Activated CD4-positive, alpha-beta T cell treated with anti-CD3 and anti-CD28 coated beads, Interleukin-2, amount 10 ng/mL, durations not matched to agents 24 days and 14 days (primary cell): Measurements from ENCODE around the gene TBP. TPM values are rescaled to one million over a fixed set of nuclear protein-coding genes. Genes with fewer than 3 reads are reported as not detected.
"Not testable (repeated sequence)": the region's sequence is repeated elsewhere in the genome, so short reads cannot be mapped to it uniquely, and the experiment has no call there.

ENCODE experiments used
- DNase-seq: peaks from one replicate; pipeline ENCODE4 v3.0.0; 2022
- H3K27ac Mint-ChIP-seq: one replicate; pipeline ENCODE4 v1.8.0; 2022; ENCODE audit warnings: mild to moderate bottlenecking, mixed read lengths
- H3K27me3 Mint-ChIP-seq: one replicate; pipeline ENCODE4 v1.8.0; 2022; ENCODE audit warnings: mixed read lengths
- H3K36me3 Mint-ChIP-seq: one replicate; pipeline ENCODE4 v1.8.0; 2022; ENCODE audit warnings: low read depth, mild to moderate bottlenecking, mixed read lengths
- H3K4me1 Mint-ChIP-seq: one replicate; pipeline ENCODE4 v1.8.0; 2021; ENCODE audit warnings: mixed read lengths
- H3K4me3 Mint-ChIP-seq: one replicate; pipeline ENCODE4 v1.8.0; 2022; ENCODE audit warnings: mild to moderate bottlenecking, moderate library complexity, mixed read lengths
- H3K9me3 Mint-ChIP-seq: one replicate; pipeline ENCODE4 v1.8.0; 2021; ENCODE audit warnings: mixed read lengths
- intact Hi-C: fragments of 100-400 bp; cut with micrococcal nuclease; formaldehyde crosslinking; loops from one replicate; pipeline ENCODE4 v1.15.1; 2023
- total RNA-seq: library from RNA; stranded (reverse); gene quantifications from 2 replicates; pipeline ENCODE4 v1.2.3, GENCODE V29; 2022

Gene TBP
- total RNA-seq, 1 donor from 2014 or later = 29.2 TPM

- DNase-seq = no peak
- no peak overlapping the region for H3K27ac Mint-ChIP-seq
- peaks cover 27% of the 10 kb centered on the region for H3K27me3 Mint-ChIP-seq
- H3K4me3 Mint-ChIP-seq = no peak overlapping the region
- no peaks in the 10 kb centered on the region for H3K9me3 Mint-ChIP-seq
- H3K4me1 Mint-ChIP-seq = no peaks in the 10 kb centered on the region
- intact Hi-C loops = no loop called here
- H3K36me3 Mint-ChIP-seq = no peaks in the 10 kb centered on the region
These were observed 43.1 kb downstream of the TBP start for GRCh38 chr6:170597278-170597677.

DNA sequence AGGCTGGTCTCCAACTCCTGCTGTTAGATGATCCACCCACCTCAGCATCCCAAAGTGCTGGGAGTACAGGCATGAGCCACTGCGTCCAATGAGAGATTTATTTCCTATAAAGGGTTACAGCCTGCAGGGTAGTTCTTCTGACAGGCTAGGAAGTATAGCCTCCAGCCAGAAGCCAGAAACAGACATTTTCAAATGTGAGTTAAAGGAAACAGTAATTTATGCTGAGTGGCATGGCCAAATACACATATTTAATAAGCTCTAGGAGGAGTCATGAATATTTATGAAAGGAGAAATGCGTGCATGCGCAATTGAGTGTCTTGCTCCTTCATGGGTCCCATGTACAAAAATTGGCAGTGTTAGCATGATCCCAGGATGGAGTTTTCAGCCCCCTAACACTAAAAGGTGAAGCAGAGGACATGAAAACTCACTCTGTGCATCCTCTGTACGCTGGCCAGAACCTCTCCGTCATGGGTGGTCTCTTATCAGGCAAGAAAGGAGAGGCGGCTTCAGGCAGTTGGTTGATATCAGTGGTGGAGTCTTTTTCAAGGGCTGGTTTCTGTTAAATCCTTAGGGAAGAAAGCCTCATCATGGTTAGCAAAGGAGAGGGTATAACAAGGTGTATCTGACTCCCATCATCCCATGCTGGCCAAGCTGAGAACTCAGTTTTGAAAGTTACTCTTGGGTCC is 51.5 kb downstream of the TBP start:
- Mint-ChIP-seq H3K9me3 (no peaks in the 10 kb centered on the region), H3K27me3 (peaks cover 52% of the 10 kb centered on the region), H3K27ac (no peak overlapping the region), H3K36me3 (no peaks in the 10 kb centered on the region), H3K4me3 (no peak overlapping the region), H3K4me1 (no peaks in the 10 kb centered on the region)
- peak; percentile 35 for DNase-seq
- intact Hi-C loops = no loop called here

DNA sequence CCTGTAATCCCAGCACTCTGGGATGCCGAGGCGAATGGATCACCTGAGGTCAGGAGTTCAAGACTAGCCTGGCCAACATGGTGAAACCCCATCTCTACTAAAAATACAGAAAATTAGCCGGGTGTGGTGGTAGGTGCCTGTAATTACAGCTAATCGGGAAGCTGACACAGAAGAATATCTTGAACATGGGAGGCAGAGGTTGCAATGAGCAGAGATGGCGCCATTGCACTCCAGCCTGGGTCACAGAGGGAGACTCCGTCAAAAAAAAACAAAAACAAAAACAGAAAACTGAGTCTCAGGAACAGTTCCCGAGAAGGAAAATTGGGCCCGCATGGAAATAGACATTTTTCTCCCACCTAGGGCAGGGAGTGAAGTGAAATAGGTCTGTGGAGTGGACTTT is 55.1 kb downstream of the TBP start:
- H3K4me3 Mint-ChIP-seq, H3K9me3 Mint-ChIP-seq, H3K36me3 Mint-ChIP-seq, H3K27ac Mint-ChIP-seq, intact Hi-C loops, H3K4me1 Mint-ChIP-seq, DNase-seq: not testable (repeated sequence)
- peaks cover 47% of the 10 kb centered on the region for H3K27me3 Mint-ChIP-seq

- H3K9me3 Mint-ChIP-seq, DNase-seq, H3K36me3 Mint-ChIP-seq, H3K4me1 Mint-ChIP-seq, intact Hi-C loops, H3K27ac Mint-ChIP-seq: not testable (repeated sequence)
- Mint-ChIP-seq H3K4me3 (peak overlapping the region; percentile 57), H3K27me3 (peaks cover 31% of the 10 kb centered on the region)
These were observed 58.2 kb downstream of the TBP start for GRCh38 chr6:170612256-170612804.

DNA sequence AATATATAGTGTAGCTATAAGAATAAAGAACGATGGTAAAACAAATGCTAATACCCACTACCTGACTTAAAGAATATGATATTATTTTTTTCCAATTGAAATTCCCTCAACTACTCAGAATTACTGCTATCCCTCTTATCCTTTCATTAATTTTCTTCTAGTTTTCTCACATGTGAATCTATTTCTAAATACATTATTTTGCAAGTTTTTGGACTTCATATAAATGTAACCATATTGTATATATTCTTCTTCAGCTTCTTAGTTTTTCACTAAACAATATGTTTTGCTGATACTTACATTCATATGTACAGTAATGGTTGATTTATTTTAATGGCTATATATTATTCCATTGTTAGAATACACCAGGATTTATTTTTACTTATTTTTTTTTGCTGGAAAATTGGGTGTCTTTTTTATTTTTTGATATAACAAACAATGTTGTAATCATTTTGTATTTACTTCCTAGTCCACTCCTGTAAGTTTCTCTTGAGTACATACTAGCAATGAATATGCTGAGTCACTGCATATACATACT is 61.9 kb downstream of the TBP start:
- H3K27ac Mint-ChIP-seq, intact Hi-C loops, H3K36me3 Mint-ChIP-seq, DNase-seq, H3K9me3 Mint-ChIP-seq, H3K4me1 Mint-ChIP-seq, H3K27me3 Mint-ChIP-seq, H3K4me3 Mint-ChIP-seq: not testable (repeated sequence)

Other genes starting within 250 kb of the TBP start
- gene FAM120B, start 247.6 kb upstream of the TBP start, total RNA-seq = 18.7 and 19.3 TPM in 2 replicates
- 288 TPM in 2 replicates for gene PSMB1, start 1.1 kb upstream of the TBP start, total RNA-seq
- gene PDCD2, start 30.3 kb downstream of the TBP start, total RNA-seq = 138 and 139 TPM in 2 replicates